GM12878 (cell line): ENCODE results near the gene ANK3. TPM values are rescaled to one million over a fixed set of nuclear protein-coding genes. Genes with fewer than 3 reads are reported as not detected.

ENCODE experiments used
- ATAC-seq: fragments of 200-7000 bp; cut with Tn5 transposase; 3 replicates; pipeline ENCODE4 v1.9.1; 2020; ENCODE audit warnings: mild to moderate bottlenecking, moderate library complexity
- BruUV-seq: library from RNA; stranded (reverse); fragments of 400-500 nt; replicated peaks from 2 replicates; lab custom pipeline; 2021; lab: Mats Ljungman, UMichigan
- CTCF ChIA-PET: fragments of 300-600 bp; sonication (Branson Sonifier 250); formaldehyde crosslinking; extraction: SDS; loops from one replicate; lab custom pipeline; 2021; ENCODE audit warnings: inconsistent platforms; lab: Yijun Ruan, JAX
- POLR2A ChIA-PET: fragments of 350-600 bp; formaldehyde crosslinking; extraction: SDS; loops from one replicate; lab custom pipeline; 2021; ENCODE audit warnings: inconsistent platforms; lab: Charles Lee
- RAD21 ChIA-PET: fragments of 300-600 bp; sonication (Branson Sonifier 250); formaldehyde crosslinking; loops from one replicate; lab custom pipeline; 2023; ENCODE audit warnings: antibody characterized with exemption; ENCODE audit not compliant: unreplicated experiment; lab: Charles Lee
- SMC1A ChIA-PET: fragments of 300-600 bp; sonication (Branson Sonifier 250); formaldehyde crosslinking; loops from one replicate; lab custom pipeline; 2023; ENCODE audit not compliant: unreplicated experiment, uncharacterized antibody; lab: Charles Lee
- DNase-seq: peaks from one replicate; pipeline ENCODE4 v3.0.0-alpha.2; 2011; ENCODE audit warnings: low read depth, low spot score
- FAIRE-seq: peaks from 3 replicates; lab custom pipeline; 2011; peaks lifted over from hg19 to GRCh38; lab: Jason Lieb, UNC
- H2AFZ ChIP-seq: 2 replicates; pipeline ENCODE4 v1.6.0; 2011; ENCODE audit warnings: low read depth, low read length, control low read depth; ENCODE audit not compliant: control insufficient read depth
- H3K27ac ChIP-seq: 2 replicates; pipeline ENCODE4 v1.5.1; 2011; ENCODE audit warnings: control low read depth; ENCODE audit not compliant: control insufficient read depth, insufficient read depth
- H3K27me3 ChIP-seq, 2 experiments: replicated peaks in 1 of 2; 2 replicates each; pipeline versions ENCODE4 v1.6.0 to v1.6.1; 2011; ENCODE audit warnings: low read length in 1 of 2; ENCODE audit not compliant: control insufficient read depth in 2 of 2, insufficient read depth in 2 of 2
- H3K36me3 ChIP-seq, 2 experiments: 2 replicates each; pipeline ENCODE4 v1.5.1; 2011; ENCODE audit warnings: low read length in 1 of 2; ENCODE audit not compliant: control insufficient read depth in 2 of 2, insufficient read depth in 2 of 2
- H3K4me1 ChIP-seq: 2 replicates; pipeline ENCODE4 v1.6.1; 2011; ENCODE audit warnings: mild to moderate bottlenecking, low read length, moderate library complexity, mixed read lengths; ENCODE audit not compliant: control insufficient read depth, insufficient read depth
- H3K4me2 ChIP-seq: 2 replicates; pipeline ENCODE4 v1.6.0; 2011; ENCODE audit warnings: control low read depth; ENCODE audit not compliant: control insufficient read depth, insufficient read depth
- H3K4me3 ChIP-seq: fragments of 200-600 bp; sonication (generic); 2 replicates; pipeline ENCODE4 v1.5.1; 2016
- H3K79me2 ChIP-seq: 2 replicates; pipeline ENCODE4 v1.6.0; 2011; ENCODE audit warnings: low read length; ENCODE audit not compliant: control insufficient read depth, insufficient read depth
- H3K9ac ChIP-seq: 2 replicates; pipeline ENCODE4 v1.8.0; 2011; ENCODE audit warnings: low read length, control low read depth, mixed read lengths; ENCODE audit not compliant: control insufficient read depth, insufficient read depth
- H3K9me3 ChIP-seq: replicated peaks from 3 replicates; pipeline ENCODE4 v1.5.1; 2011; ENCODE audit warnings: mild to moderate bottlenecking, low read length; ENCODE audit not compliant: control insufficient read depth, insufficient read depth
- H4K20me1 ChIP-seq: 2 replicates; pipeline ENCODE4 v1.6.0; 2011; ENCODE audit not compliant: control insufficient read depth, insufficient read depth
- CTCF ChIP-seq, 3 experiments: IDR thresholded peaks in 2 of 3; conservative IDR thresholded peaks in 1 of 3; 2 replicates each; pipeline ENCODE4 v1.5.1; 2011; ENCODE audit warnings: low read depth in 3 of 3, low read length in 3 of 3, mild to moderate bottlenecking in 3 of 3, control low read depth in 2 of 3, moderate library complexity in 2 of 3, inconsistent platforms in 1 of 3, mixed read lengths in 1 of 3; ENCODE audit not compliant: control insufficient read depth in 2 of 3, insufficient read depth in 1 of 3; ENCODE audit errors: extremely low read depth in 1 of 3
- DPF2 ChIP-seq: fragments of 450-650 bp; IDR thresholded peaks from 2 replicates; pipeline ENCODE4 v1.6.1; 2017; ENCODE audit warnings: mild to moderate bottlenecking
- EED ChIP-seq: sonication (generic); IDR thresholded peaks from 2 replicates; pipeline ENCODE4 v1.6.1; 2016; ENCODE audit warnings: antibody characterized with exemption, low read depth
- ETV6 ChIP-seq, 2 experiments: fragments of 450-650 bp in 1 of 2; IDR thresholded peaks in 1 of 2; conservative IDR thresholded peaks in 1 of 2; 2 replicates each; pipeline ENCODE4 v1.6.1; 2014; ENCODE audit warnings: antibody characterized with exemption in 1 of 2, borderline replicate concordance in 1 of 2, low read depth in 1 of 2, mild to moderate bottlenecking in 1 of 2, moderate library complexity in 1 of 2
- EZH2 ChIP-seq: IDR thresholded peaks from 2 replicates; pipeline ENCODE4 v1.6.1; 2012; ENCODE audit warnings: low read depth, mild to moderate bottlenecking, control low read depth, inconsistent platforms, low read length, borderline replicate concordance; ENCODE audit not compliant: control insufficient read depth
- IRF4 ChIP-seq: IDR thresholded peaks from 2 replicates; pipeline ENCODE4 v1.6.1; 2011; ENCODE audit warnings: low read depth, low read length
- JUNB ChIP-seq: IDR thresholded peaks from 2 replicates; pipeline ENCODE4 v1.6.1; 2016; ENCODE audit warnings: antibody characterized with exemption, mild to moderate bottlenecking
- NFIC ChIP-seq: IDR thresholded peaks from 2 replicates; pipeline ENCODE4 v1.6.1; 2012; ENCODE audit warnings: low read depth, mild to moderate bottlenecking, inconsistent platforms, low read length, moderate library complexity
- PBX3 ChIP-seq: IDR thresholded peaks from 2 replicates; pipeline ENCODE4 v1.6.1; 2011; ENCODE audit warnings: mild to moderate bottlenecking, low read depth, low read length, moderate library complexity; ENCODE audit not compliant: insufficient replicate concordance
- RAD21 ChIP-seq: IDR thresholded peaks from 2 replicates; pipeline ENCODE4 v1.6.1; 2011; ENCODE audit warnings: mild to moderate bottlenecking, low read depth, low read length, moderate library complexity; ENCODE audit not compliant: insufficient read depth
- RUNX3 ChIP-seq: IDR thresholded peaks from 2 replicates; pipeline ENCODE4 v1.6.1; 2012; ENCODE audit warnings: low read length, inconsistent platforms
- SMC3 ChIP-seq: IDR thresholded peaks from 2 replicates; pipeline ENCODE4 v1.6.1; 2011; ENCODE audit warnings: low read length, improper control_type of control experiment, borderline replicate concordance
- STAT1 ChIP-seq: fragments of 450-650 bp; conservative IDR thresholded peaks from 2 replicates; pipeline ENCODE4 v1.6.1; 2014; ENCODE audit warnings: antibody characterized with exemption, mild to moderate bottlenecking
- YY1 ChIP-seq: IDR thresholded peaks from 2 replicates; pipeline ENCODE4 v1.6.1; 2011; ENCODE audit warnings: low read depth, mild to moderate bottlenecking, low read length
- ZNF384 ChIP-seq: IDR thresholded peaks from 2 replicates; pipeline ENCODE4 v1.6.1; 2012; ENCODE audit warnings: low read depth, mild to moderate bottlenecking, low read length, improper control_type of control experiment, borderline replicate concordance
- WGBS: methylation state at CpG from one replicate; pipeline ENCODE4 v1.1.6; 2016; ENCODE audit warnings: low lambda C conversion rate; ENCODE audit not compliant: insufficient replicate concordance, insufficient coverage; ENCODE audit errors: missing lambda C conversion rate; 5-methylcytosine and 5-hydroxymethylcytosine counted together
- in situ Hi-C: fragments of 300-500 bp; cut with MboI; formaldehyde crosslinking; loops from 9 replicates; pipeline ENCODE4 v1.14.3; 2018; ENCODE audit warnings: mixed read lengths
- intact Hi-C: fragments of 100-400 bp; cut with micrococcal nuclease; formaldehyde crosslinking; loops from one replicate; pipeline ENCODE4 v1.14.2; 2022; ENCODE audit not compliant: unreplicated experiment
- polyA plus RNA-seq, 11 experiments: library from polyadenylated mRNA; depleted of rRNA in 4 of 11; unstranded in 6 of 11; stranded (reverse) in 5 of 11; fragments of >200 nt; fragmentation: Nextera tagmentation in 4 of 11; fragmentation: Illumina TruSeq in 1 of 11; extraction: Ambion mirVana in 4 of 11; extraction: Trizol in 1 of 11; gene quantifications; 1 replicate in 1 of 11; 2 replicates in 10 of 11; pipeline versions ENCODE4 v1.2.1 to v1.2.3, GENCODE V29; 2011 to 2016; ENCODE audit warnings: inconsistent platforms in 2 of 11, missing spikeins in 2 of 11, low read depth in 1 of 11
- total RNA-seq, 4 experiments: library from RNA; depleted of rRNA in 3 of 4; stranded (reverse); fragments of >200 nt in 3 of 4; fragmentation: Illumina TruSeq in 1 of 4; extraction: Trizol in 1 of 4; gene quantifications; 2 replicates each; pipeline versions ENCODE4 v1.2.1 to v1.2.3, GENCODE V29; 2013 to 2021

The ANK3 gene
- total and polyA plus RNA-seq, 10 of the 15 experiments (the other 5 are each of a cell fraction or from before 2014, with no cell fraction given): 0.06 to 0.82 (median 0.20) TPM; not detected in 2

GRCh38 chr10:60237977-60238758 lies 151.5 kb downstream of the ANK3 start:
- Histone ChIP-seq H3K9ac (no peak overlapping the region; the same call in 1 of the 2 replicates), H3K27ac (peak overlapping the region; percentile 65; the same call in 1 of the 2 replicates), H3K36me3 (no peaks in the 10 kb centered on the region), H3K4me3 (peak overlapping the region; percentile 49), H3K27me3 (no peaks in the 10 kb centered on the region), H4K20me1 (no peaks in the 10 kb centered on the region), H2AFZ (peak overlapping the region; percentile 51), H3K4me2 (peak overlapping the region; percentile 83), H3K9me3 (no peaks in the 10 kb centered on the region), H3K4me1 (peaks cover 16% of the 10 kb centered on the region), H3K79me2 (no peaks in the 10 kb centered on the region)
- TF ChIP-seq EZH2 (no peak), ZNF384 (no peak), NFIC (peak; percentile 37; the same call in 1 of the 2 replicates), DPF2 (peak; percentile 32; the same call in 1 of the 2 replicates), CTCF (IDR thresholded peaks at IDR 0.05 in 2 of 3, conservative IDR thresholded peaks at IDR 0.05 in 1 of 3; ENCODE audit: control insufficient read depth in 2 of 3, extremely low read depth in 1 of 3, insufficient read depth in 1 of 3, low read depth in 3 of 3, low read length in 3 of 3) (peak; percentile 38 to 53 (median 48)), EED (no peak), IRF4 (peak; percentile 31; the same call in 1 of the 2 replicates), RUNX3 (peak; percentile 45), YY1 (peak; percentile 60; the same call in 1 of the 2 replicates), ETV6 (conservative IDR thresholded peaks at IDR 0.05 in 1 of 2, IDR thresholded peaks at IDR 0.05 in 1 of 2; ENCODE audit: borderline replicate concordance in 1 of 2, low read depth in 1 of 2) (peak in 1 of 2 experiments; percentile 7; a peak in 1 of 4 replicates), SMC3 (peak; percentile 47; the same call in 1 of the 2 replicates), RAD21 (peak; percentile 77), PBX3 (no peak), STAT1 (no peak), JUNB (peak; percentile 76)
- WGBS: 37% methylated on average over 6 of the region's 6 CpGs
- DNase-seq (peak; percentile 28), FAIRE-seq (peak; percentile 75), ATAC-seq (peak; percentile 79)
- CTCF ChIA-PET: interaction anchor here (0.6 to 4.0 kb wide), 36 partner anchors 9 to 408 kb away, joined by 3 to 57 read pairs (median 5); no protein-coding TSS in a partner anchor
- SMC1A ChIA-PET: interaction anchor here (0.6 to 4.4 kb wide), 39 partner anchors 9 to 411 kb away, joined by 3 to 40 read pairs (median 4); no protein-coding TSS in a partner anchor
- POLR2A ChIA-PET: interaction anchor here (0.6 to 1.1 kb wide), 2 partner anchors 113 to 404 kb away, joined by 3 read pairs; no protein-coding TSS in a partner anchor
- RAD21 ChIA-PET: interaction anchor here (0.7 to 3.5 kb wide), 21 partner anchors 8 to 408 kb away, joined by 3 to 44 read pairs (median 4); no protein-coding TSS in a partner anchor
- in situ Hi-C loops (loop anchor here (5.0 kb wide), 1 partner anchor 194 kb away; no protein-coding TSS in a partner anchor), intact Hi-C loops (loop anchor here (1.0 to 10.0 kb wide), 6 partner anchors 99 to 537 kb away; partner anchors contain the start of genes CCDC6 and CDK1)
- no TSS peak for BruUV-seq
